GM06990 (cell line): ENCODE measurements around the gene RGS21.
"Not testable (repeated sequence)": the region's sequence is repeated elsewhere in the genome, so short reads cannot be mapped to it uniquely, and the experiment has no call there.

ENCODE experiments used
- DNase-seq: peaks from one replicate; pipeline ENCODE4 v3.0.0-alpha.2; 2011; ENCODE audit not compliant: insufficient read length; ENCODE audit errors: extremely low read depth
- H3K27me3 ChIP-seq: replicated peaks from 2 replicates; pipeline ENCODE4 v1.6.0; 2011; ENCODE audit warnings: low read length; ENCODE audit not compliant: control insufficient read depth, insufficient read depth
- H3K36me3 ChIP-seq: 2 replicates; pipeline ENCODE4 v1.5.1; 2011; ENCODE audit warnings: low read length; ENCODE audit not compliant: control insufficient read depth, insufficient read depth
- H3K4me3 ChIP-seq: replicated peaks from 2 replicates; pipeline ENCODE4 v1.5.1; 2011; ENCODE audit warnings: low read depth, mild to moderate bottlenecking, control low read depth, low read length
- CTCF ChIP-seq: IDR thresholded peaks from 2 replicates; pipeline ENCODE4 v1.5.1; 2011; ENCODE audit warnings: low read length, control low read depth, mild to moderate bottlenecking, inconsistent platforms; ENCODE audit not compliant: insufficient read depth, poor library complexity, severe bottlenecking

The RGS21 gene

GRCh38 chr1:192284927-192285326, 31.9 kb upstream of the RGS21 start:
- Histone ChIP-seq H3K27me3 (no peaks in the 10 kb centered on the region), H3K36me3 (no peaks in the 10 kb centered on the region), H3K4me3 (no peak overlapping the region)
- TF ChIP-seq CTCF = no peak
- no peak for DNase-seq

GRCh38 chr1:192303029-192303428, 13.8 kb upstream of the RGS21 start:
- no peak for DNase-seq

GRCh38 chr1:192308314-192308713, 8.5 kb upstream of the RGS21 start:
- H3K36me3 ChIP-seq, H3K27me3 ChIP-seq, H3K4me3 ChIP-seq, DNase-seq: not testable (repeated sequence)

More at GRCh38 chr1:192303029-192303428, 13.8 kb upstream of the RGS21 start:
- Histone ChIP-seq H3K4me3 (no peak overlapping the region), H3K36me3 (no peaks in the 10 kb centered on the region), H3K27me3 (no peaks in the 10 kb centered on the region)
- TF ChIP-seq CTCF = no peak

- TF ChIP-seq CTCF = peak; percentile 32
- no peaks in the 10 kb centered on the region for H3K36me3 ChIP-seq
- no peak overlapping the region for H3K4me3 ChIP-seq
- DNase-seq = no peak
- no peaks in the 10 kb centered on the region for H3K27me3 ChIP-seq
These were observed 5.5 kb upstream of the RGS21 start for GRCh38 chr1:192311281-192311680.

GRCh38 chr1:192327997-192328396, 11.2 kb downstream of the RGS21 start:
- no peaks in the 10 kb centered on the region for H3K36me3 ChIP-seq
- H3K4me3 ChIP-seq = no peak overlapping the region
- H3K27me3 ChIP-seq = no peaks in the 10 kb centered on the region
- TF ChIP-seq CTCF = no peak
- DNase-seq = no peak

GRCh38 chr1:192342842-192343241, 26.1 kb downstream of the RGS21 start:
- H3K36me3 ChIP-seq = no peaks in the 10 kb centered on the region
- H3K27me3 ChIP-seq = no peaks in the 10 kb centered on the region
- TF ChIP-seq CTCF = no peak
- no peak overlapping the region for H3K4me3 ChIP-seq
- no peak for DNase-seq
